ENCODE measurements around the gene TXNDC11. TPM values are rescaled to one million over a fixed set of nuclear protein-coding genes. Genes with fewer than 3 reads are reported as not detected.
A peak's percentile ranks its signal among the peaks of the same experiment; 100 is the strongest.

Gene TXNDC11
- total RNA-seq, 1 donor from 2014 or later: 39.7 TPM

DNA sequence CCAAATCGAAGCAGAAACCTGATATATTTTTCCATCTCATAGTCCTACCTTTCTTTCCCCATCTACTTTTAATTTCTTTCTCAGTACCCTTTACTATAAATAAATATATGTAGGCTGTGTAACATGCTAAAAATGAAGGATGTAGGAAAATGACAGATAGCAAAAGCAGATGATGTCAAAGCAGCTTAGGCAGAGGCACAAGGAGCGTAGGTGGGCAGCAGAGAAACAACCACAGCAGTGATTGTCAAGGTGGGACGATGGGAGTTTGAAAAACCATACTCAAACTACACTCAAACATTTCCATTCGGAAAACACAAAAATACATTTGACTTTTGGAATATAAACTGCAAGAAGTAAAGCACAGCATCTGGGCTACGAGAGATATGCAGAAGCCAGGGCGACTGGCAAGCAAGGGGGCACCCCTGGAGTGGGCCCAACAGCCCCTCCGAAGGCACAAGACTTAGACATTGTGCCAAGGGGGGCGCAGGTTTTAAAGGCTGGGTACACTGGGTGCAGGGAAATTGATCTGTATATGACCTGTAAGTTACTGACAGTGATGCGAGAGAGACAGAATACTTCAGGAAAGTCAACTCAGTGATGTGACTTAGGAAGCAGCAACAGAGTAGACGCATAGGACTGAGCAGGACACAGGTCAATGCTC lies 43.3 kb downstream of the TXNDC11 start:
- Mint-ChIP-seq H3K36me3 (ENCODE audit: low read depth) (peaks cover 39% of the 10 kb centered on the region), H3K9me3 (ENCODE audit: low read depth) (no peaks in the 10 kb centered on the region), H3K27me3 (ENCODE audit: low read depth) (no peaks in the 10 kb centered on the region), H3K4me1 (ENCODE audit: low read depth) (peaks cover 10% of the 10 kb centered on the region), H3K4me3 (ENCODE audit: unreplicated experiment) (no peak overlapping the region), H3K27ac (ENCODE audit: unreplicated experiment) (no peak overlapping the region)
- no peak for DNase-seq (ENCODE audit: low spot score)
- TF ChIP-seq, protein P1, sequence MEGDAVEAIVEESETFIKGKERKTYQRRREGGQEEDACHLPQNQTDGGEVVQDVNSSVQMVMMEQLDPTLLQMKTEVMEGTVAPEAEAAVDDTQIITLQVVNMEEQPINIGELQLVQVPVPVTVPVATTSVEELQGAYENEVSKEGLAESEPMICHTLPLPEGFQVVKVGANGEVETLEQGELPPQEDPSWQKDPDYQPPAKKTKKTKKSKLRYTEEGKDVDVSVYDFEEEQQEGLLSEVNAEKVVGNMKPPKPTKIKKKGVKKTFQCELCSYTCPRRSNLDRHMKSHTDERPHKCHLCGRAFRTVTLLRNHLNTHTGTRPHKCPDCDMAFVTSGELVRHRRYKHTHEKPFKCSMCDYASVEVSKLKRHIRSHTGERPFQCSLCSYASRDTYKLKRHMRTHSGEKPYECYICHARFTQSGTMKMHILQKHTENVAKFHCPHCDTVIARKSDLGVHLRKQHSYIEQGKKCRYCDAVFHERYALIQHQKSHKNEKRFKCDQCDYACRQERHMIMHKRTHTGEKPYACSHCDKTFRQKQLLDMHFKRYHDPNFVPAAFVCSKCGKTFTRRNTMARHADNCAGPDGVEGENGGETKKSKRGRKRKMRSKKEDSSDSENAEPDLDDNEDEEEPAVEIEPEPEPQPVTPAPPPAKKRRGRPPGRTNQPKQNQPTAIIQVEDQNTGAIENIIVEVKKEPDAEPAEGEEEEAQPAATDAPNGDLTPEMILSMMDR (IDR thresholded peaks at IDR 0.05): no peak

DNA sequence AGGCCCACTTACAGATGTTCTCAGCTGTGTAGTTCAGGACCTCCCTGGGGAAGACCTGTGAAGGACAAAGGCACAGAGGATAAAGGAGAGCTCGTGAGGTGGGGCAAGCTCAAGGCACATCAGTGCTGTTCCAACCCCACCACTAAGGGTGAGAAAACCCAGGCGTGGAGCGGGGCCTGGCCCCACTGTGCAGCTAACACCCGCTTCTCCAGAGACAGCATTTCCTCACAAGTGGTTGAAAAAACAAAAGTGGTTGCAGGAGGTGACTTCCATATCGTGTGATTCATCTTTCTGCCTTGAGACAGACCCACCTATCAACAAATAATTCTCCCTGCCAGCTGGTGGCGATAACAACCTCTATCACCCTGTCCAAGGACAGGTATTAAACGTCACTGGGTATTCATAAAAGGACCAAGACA lies 44.4 kb downstream of the TXNDC11 start:
- TF ChIP-seq, protein P1 (IDR thresholded peaks at IDR 0.05): peak; percentile 41
- H3K4me1 Mint-ChIP-seq (ENCODE audit: low read depth): peaks cover 10% of the 10 kb centered on the region
- no peak for DNase-seq (ENCODE audit: low spot score)
- H3K27me3 Mint-ChIP-seq (ENCODE audit: low read depth): no peaks in the 10 kb centered on the region
- H3K27ac Mint-ChIP-seq (ENCODE audit: unreplicated experiment): peak overlapping the region; percentile 15
- H3K36me3 Mint-ChIP-seq (ENCODE audit: low read depth): peaks cover 39% of the 10 kb centered on the region
- H3K4me3 Mint-ChIP-seq (ENCODE audit: unreplicated experiment): no peak overlapping the region
- no peaks in the 10 kb centered on the region for H3K9me3 Mint-ChIP-seq (ENCODE audit: low read depth)

DNA sequence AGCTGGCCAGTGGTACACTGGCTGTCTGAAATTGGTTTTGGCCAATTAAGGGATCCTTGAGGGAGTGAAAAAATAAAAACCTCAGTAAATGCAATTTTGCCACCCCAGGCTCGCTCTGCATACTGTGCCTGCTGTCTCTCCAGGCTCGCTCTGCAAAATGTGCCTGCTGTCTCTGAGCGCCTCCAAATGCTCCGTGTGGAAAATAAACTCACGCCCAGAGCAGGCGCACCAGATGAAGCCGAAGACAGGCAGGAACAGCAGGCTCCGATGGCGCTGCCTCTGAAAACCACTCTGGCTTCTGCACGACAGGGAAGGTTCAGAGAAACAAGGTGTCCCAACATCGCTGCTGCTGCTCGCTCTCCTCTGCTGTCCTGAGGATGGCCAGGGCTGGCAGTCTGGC lies 45.3 kb downstream of the TXNDC11 start:
- no peaks in the 10 kb centered on the region for H3K27me3 Mint-ChIP-seq (ENCODE audit: low read depth)
- TF ChIP-seq, protein P1 (IDR thresholded peaks at IDR 0.05): no peak
- H3K4me1 Mint-ChIP-seq (ENCODE audit: low read depth): peaks cover 10% of the 10 kb centered on the region
- DNase-seq (ENCODE audit: low spot score): no peak
- H3K27ac Mint-ChIP-seq (ENCODE audit: unreplicated experiment): no peak overlapping the region
- no peaks in the 10 kb centered on the region for H3K9me3 Mint-ChIP-seq (ENCODE audit: low read depth)
- H3K4me3 Mint-ChIP-seq (ENCODE audit: unreplicated experiment): no peak overlapping the region
- peaks cover 39% of the 10 kb centered on the region for H3K36me3 Mint-ChIP-seq (ENCODE audit: low read depth)

DNA sequence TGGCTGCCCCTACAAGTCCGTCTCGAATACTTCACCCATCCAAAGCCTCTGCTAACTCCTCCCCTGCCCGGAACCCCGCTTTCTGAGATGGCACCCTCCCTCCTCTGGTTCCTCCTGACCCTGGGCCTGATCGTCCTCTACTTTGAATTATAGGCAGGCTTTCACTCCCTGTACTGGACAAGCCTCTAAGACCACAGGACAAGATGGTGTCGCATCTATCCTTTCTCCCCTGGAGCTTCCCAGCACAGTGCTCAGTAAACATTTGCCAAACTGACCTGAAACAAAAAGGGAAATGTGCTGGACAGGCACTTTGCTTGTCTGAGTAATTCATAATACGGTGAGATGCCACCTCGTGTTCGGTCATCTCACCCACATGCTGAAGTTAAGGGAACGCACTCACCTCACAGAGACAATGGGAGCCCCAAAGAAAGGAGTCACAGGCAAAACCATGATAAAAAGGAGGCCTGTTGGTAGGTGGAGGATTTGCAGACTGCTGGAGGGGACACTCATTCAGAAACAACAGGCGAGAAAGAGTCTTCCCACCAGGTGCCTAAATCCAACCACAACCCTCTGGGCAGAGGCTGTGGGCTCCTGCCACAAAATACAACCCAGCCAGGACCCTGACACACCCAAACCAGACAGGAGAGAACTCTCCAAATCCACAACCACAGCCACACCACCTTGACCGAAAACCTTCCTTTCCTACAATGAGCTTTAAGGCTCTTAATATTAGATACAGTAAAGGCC lies 46.2 kb downstream of the TXNDC11 start:
- Mint-ChIP-seq H3K27me3 (ENCODE audit: low read depth) (no peaks in the 10 kb centered on the region), H3K4me3 (ENCODE audit: unreplicated experiment) (no peak overlapping the region), H3K27ac (ENCODE audit: unreplicated experiment) (no peak overlapping the region), H3K9me3 (ENCODE audit: low read depth) (no peaks in the 10 kb centered on the region), H3K4me1 (ENCODE audit: low read depth) (peaks cover 10% of the 10 kb centered on the region), H3K36me3 (ENCODE audit: low read depth) (peaks cover 42% of the 10 kb centered on the region)
- DNase-seq (ENCODE audit: low spot score): no peak
- TF ChIP-seq, protein P1 (IDR thresholded peaks at IDR 0.05): no peak

DNA sequence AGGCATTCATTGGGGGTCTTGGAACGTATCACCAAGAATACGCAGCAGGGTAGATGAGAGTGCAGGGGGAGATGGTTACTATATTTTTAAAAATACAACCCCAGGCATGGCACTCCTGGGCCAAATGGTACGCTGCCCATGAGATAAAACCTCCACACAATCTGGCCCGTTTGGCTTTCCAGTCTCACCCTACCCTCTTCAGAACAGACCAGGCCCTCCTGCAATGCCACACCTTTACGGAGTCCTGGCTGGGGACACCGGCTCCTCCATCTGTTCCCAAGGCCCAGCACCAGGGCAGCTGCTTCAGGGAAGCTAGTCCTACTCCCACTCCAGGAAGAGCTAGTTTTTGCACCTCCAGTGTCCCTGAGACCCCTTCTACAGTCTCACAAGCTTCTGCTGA lies 50.0 kb downstream of the TXNDC11 start:
- peaks cover 37% of the 10 kb centered on the region for H3K36me3 Mint-ChIP-seq (ENCODE audit: low read depth)
- no peaks in the 10 kb centered on the region for H3K27me3 Mint-ChIP-seq (ENCODE audit: low read depth)
- no peak overlapping the region for H3K4me3 Mint-ChIP-seq (ENCODE audit: unreplicated experiment)
- TF ChIP-seq, protein P1 (IDR thresholded peaks at IDR 0.05): no peak
- no peak overlapping the region for H3K27ac Mint-ChIP-seq (ENCODE audit: unreplicated experiment)
- no peak for DNase-seq (ENCODE audit: low spot score)
- peaks cover 17% of the 10 kb centered on the region for H3K4me1 Mint-ChIP-seq (ENCODE audit: low read depth)
- H3K9me3 Mint-ChIP-seq (ENCODE audit: low read depth): no peaks in the 10 kb centered on the region

All from chondrocyte (in vitro differentiated cells).